ENCODE measurements around the gene CHST3. TPM values are rescaled to one million over a fixed set of nuclear protein-coding genes. Genes with fewer than 3 reads are reported as not detected.

The CHST3 gene
- total RNA-seq, 1 donor from 2014 or later = 18.1 TPM

DNA sequence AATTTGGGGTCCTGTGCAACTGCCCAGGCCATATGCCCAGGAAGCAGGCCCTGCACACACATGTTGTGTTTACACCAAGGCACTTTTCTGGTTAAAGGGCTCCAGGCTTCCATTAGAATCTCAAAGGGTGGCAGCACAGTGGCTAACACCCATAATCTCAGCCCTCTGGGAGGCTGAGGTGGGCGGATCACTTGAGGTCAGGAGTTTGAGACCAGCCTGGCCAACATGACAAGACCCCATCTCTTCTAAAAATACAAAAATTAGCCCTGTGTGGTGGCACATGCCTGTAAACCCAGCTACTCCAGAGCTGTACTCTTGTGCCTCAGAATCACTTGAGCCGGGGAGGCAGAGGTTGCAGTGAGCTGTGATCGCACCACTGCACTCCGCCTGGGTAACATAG is 70.6 kb downstream of the CHST3 start:
- DNase-seq (ENCODE audit: missing footprints) (peak; percentile 11), ATAC-seq (no peak)

DNA sequence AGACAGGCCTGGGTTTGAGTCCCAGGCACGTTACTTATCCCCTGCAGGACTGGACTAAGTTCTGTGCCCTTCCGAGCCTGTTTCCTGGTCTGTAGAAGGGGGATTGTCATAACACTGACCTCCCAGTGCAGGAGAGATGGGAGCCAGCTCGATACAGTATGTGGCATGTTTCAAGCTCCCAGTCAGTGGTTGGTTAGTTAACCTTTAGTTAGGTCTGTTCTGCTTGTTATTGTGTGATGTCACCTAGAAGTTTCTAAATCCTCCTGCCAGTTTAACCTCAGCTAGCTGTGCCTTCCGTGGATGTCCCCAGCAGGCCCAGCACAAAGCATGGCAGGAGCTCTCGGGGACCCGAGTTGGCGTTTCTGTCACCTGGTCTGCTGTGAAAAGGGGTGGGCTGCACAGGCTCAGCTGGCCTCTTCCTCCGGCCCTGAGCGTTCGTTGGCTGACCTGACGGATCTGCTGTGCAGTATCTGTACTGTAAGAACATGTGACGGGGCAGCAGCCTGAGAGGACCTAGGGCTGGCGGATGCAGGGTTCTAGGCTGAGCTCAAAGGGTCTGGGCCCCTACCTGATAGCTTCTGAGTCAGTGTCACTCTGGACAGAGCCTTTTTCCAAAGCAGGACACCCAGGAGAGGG is 71.2 kb downstream of the CHST3 start:
- DNase-seq (ENCODE audit: missing footprints) (peak; percentile 65), ATAC-seq (peak; percentile 14)
- intact Hi-C loops (cut with DNase I) = loop anchor here (2.0 kb wide), 1 partner anchor 19 kb away; no protein-coding TSS in a partner anchor

More for the DNA sequence above, 70.6 kb downstream of the CHST3 start:
- intact Hi-C loops (cut with DNase I) = loop anchor here (2.0 to 5.0 kb wide), 2 partner anchors 18 to 37 kb away; no protein-coding TSS in a partner anchor

DNA sequence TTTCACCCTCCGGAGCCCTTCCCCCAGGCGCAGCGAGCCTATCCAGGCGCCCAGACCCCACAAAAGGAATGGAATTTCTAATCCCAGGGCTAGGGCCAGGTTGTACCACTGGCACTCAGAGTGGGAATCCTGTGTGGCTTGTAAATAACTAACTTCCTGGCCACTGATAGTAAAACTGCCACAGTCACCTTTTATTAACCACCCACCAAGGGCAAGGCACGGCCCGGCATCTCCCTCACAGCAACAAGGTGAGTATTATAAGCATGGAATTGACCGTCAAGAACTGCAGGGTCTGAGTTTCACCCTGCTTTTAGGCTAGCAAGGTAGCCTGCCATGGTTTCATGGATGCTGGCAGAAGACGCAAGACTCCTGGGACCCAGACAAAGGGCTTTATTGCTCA is 73.1 kb downstream of the CHST3 start:
- ATAC-seq = no peak
- DNase-seq (ENCODE audit: missing footprints) = no peak
- intact Hi-C loops (cut with DNase I) = no loop called here

DNA sequence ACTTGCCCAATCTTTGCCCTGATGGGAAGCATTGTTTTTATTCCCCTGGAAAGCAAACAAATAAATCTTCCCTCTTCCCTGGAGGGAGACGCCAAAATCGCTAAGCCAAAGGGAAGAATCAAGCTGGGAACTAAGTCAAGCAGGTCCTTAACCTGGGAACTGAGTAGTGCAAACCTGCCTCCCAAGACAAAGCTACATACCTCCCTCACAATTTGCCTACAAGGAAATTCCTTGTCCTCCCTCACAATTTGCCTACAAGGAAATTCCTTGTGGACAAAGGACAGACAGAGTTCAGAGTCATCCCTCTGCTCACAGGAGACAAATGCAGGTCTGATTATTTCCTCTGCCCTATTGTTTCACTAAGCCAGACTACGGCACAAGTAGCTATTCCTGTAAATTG is 73.6 kb downstream of the CHST3 start:
- ATAC-seq (no peak), DNase-seq (ENCODE audit: missing footprints) (no peak)
- intact Hi-C loops (cut with DNase I) = no loop called here

DNA sequence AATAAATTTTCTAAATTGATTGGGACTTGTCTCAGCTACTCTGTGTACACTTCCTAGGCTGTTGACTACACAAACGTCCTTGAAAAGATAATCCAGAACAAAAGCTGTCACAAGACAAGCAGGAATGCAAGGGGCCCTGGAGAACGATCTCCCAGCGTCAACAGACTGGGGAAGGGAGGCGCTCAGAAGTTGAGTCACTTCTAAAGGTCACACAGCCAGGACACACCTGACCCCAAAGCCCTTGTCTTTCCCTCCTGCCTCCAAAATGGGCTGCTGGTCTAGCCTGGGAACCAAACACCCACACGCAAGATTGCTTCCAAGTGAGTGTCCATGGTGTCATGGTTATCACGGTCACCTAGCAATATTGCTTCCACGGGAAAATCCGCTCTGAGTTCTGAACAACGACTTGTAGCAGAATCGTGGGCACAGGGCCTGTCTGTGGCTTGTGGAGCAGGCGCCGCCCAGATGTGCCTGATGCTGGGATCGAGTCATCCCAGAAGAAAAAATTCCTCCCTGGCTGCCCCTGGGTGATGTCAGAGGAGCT is 74.3 kb downstream of the CHST3 start:
- DNase-seq (ENCODE audit: missing footprints) (peak; percentile 40), ATAC-seq (peak; percentile 18)
- intact Hi-C loops (cut with DNase I) = no loop called here

DNA sequence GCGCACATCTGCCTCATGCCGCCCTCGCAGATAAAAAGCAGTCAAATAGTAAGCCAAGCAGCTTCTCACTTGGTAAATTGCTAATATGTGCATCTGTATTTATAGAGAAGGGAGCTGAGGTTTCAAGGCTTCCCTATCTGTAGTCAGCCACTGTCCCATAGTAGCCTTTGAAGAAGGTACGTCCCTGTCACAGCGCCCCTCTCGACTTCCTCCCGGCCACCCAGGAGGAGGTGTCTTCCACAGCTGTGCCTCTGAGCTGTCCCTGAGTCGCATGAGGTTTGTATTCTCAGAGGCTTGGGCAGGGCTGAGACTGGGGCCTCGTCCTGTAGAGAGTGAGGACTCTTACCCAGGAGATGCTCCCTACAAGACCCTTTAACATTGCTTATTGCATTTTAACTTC is 75.2 kb downstream of the CHST3 start:
- ATAC-seq = no peak
- DNase-seq (ENCODE audit: missing footprints) = peak; percentile 4
- intact Hi-C loops (cut with DNase I) = no loop called here

DNA sequence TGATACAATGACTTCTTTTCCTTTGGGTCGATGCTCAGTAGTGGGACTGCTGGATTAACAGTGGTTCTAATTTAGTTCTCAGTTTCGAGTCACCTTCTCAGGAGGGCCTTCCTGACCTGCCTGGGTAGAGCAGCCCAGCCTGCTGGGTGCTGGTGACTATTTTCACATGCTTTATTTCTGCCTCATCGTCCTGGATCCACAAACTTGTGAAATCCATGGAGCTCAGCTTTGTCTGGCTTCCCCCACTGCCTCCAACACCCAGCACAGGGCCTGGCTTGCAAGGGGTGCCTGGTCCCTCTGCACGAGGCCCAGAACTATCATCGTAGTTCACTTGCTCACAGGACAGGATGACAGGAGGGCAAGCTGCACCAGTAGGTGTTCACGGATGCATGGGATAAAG is 77.3 kb downstream of the CHST3 start:
- no peak for ATAC-seq
- intact Hi-C loops (cut with DNase I) = no loop called here
- DNase-seq (ENCODE audit: missing footprints) = no peak

DNA sequence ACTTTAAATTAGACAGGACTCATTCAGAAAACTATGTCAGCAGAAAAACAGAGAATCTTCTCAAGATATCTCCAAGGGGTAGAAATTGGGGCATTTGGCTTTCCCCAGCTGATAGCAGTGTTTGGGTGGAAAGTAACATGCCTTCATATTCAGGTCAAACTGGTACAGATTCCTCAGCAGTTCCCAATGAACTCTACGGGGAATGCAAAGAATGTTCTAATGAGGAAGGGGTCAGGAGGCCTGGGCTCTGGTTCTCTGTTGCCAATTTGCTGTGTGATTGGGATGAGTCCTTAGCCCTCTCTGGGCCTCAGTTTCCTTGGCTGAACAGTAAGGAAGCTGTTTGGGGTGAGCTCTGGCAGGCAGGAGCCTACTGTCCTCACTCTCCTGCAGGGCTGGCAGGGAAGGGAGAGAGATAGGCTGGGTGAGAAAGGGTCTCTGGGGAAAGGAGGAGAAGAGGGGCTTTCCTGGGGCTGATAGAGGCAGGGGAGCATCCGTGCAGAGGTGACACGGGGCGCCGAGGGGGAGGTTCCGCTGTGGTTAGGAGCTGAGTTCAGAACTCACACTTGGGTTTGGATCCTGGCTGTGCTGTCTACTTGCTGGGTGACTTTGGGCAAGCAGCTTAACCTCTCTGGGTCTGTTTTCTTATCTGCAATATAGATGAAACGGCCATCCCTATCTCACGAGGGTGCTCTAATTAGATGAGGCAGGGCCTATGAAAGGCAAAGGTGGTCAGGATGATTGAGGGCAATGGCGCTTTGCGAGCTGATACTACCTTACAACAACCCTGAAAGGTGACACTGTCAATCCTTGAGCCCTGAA is 79.0 kb downstream of the CHST3 start:
- DNase-seq (ENCODE audit: missing footprints) = peak; percentile 26

DNA sequence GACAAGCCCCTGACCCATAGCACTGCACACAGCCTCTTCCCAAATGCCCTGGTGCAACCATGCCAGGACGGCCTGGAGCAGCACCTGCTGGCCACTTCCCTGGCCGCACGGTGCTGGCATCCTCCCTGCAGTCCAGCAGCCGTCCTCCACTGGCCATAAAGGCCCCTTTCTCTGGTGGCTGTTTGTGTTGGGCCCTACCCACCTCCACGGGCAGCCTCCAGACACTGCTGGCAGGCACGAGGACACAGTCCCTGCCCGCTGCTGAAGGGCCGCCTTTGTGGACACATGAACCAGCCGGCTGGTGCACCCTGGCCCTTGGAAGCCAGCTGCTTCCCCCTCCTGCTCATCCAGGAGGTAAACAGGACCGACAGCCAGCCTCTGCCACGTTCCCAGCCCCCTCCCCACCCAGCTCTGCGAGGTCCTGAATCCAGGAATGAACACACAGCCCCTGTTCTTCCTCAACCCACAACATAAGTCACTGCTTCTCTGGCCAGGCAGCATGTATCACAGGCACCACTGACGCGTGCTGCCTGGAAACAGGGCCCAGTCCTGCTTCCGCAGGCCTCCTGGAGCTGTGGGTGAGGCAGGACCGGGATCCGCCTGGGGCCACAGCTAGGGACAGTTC is 80.3 kb downstream of the CHST3 start:
- no peak for DNase-seq (ENCODE audit: missing footprints)
- ATAC-seq = peak; percentile 85
- intact Hi-C loops (cut with DNase I) = loop anchor here (1.0 kb wide), 1 partner anchor 88 kb away; no protein-coding TSS in a partner anchor

More for the DNA sequence above, 79.0 kb downstream of the CHST3 start:
- intact Hi-C loops (cut with DNase I) = no loop called here
- ATAC-seq = no peak

DNA sequence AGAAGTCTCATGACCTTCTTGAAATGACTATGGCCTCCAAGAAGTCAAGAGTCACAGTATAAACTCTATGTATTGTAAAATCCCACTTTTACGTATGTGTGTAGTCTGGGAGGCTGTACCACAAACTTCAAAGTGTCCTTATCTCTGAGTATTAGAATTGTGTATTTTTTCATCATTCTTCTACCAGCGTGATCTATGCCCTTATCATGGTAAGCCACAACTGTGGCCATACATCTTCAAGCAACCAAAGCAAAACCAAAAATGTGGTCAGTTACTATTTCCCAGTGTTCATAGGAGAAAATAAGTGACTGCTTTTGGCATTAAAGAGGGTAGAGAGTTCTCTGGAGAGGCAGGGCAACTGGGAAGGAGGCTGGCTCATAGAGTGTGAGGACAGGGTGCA is 81.4 kb downstream of the CHST3 start:
- intact Hi-C loops (cut with DNase I) = no loop called here
- ATAC-seq = no peak

DNA sequence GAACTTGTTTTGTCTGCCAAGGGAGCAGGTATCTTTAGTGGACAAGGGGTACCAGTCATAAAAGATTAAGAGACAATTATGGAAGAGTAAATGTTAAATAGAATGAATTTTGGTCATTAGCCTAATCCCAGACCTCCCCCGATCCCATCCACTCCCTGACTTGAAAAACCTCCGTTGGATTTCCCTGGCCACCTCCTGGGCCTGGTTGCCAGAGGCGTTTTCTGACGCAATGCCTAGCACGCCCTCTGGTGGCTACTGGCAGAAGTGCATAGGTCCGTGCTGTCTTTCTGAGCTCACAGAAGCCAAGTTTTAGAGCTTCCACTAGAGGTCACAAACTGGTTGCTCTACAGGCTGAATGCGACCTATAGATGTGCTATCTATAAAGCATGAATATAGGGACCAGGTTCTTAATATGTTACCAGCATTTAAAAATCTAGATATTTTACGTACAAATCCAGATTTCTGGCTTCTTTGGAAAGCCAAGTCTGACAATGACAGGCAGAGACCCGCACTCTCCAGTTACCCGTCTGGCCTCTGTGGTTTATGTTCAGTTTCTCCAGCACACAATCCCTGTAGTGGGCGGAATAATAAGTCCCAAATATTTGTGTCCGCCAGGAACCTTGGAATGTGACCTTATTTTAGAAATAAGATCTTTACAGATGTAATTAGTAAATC is 84.4 kb downstream of the CHST3 start:
- ATAC-seq (peak; percentile 79), DNase-seq (ENCODE audit: missing footprints) (peak; percentile 88)
- intact Hi-C loops (cut with DNase I) = loop anchor here (1.0 kb wide), 2 partner anchors 92 to 152 kb away; no protein-coding TSS in a partner anchor

More for the DNA sequence above, 81.4 kb downstream of the CHST3 start:
- DNase-seq (ENCODE audit: missing footprints) = no peak

DNA sequence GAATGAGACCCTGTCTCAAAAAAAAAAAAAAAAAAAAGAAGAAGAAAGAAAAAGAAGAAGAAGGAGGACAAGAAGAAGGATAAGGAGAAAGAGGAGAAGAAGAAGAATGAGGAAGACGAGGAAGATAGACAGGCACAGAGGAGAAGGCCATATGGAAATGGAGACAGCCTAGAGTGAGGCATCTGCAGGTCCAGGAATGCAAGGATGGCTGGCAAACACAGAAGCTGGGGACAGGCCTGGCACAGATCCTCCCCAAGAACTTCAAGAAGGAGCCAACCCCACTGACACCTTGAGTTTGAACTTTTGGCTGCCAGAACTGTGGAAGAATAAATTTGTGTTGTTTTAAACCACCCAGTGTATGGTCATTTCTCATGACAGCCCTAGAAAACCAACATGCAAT is 85.3 kb downstream of the CHST3 start:
- intact Hi-C loops (cut with DNase I) = no loop called here

DNA sequence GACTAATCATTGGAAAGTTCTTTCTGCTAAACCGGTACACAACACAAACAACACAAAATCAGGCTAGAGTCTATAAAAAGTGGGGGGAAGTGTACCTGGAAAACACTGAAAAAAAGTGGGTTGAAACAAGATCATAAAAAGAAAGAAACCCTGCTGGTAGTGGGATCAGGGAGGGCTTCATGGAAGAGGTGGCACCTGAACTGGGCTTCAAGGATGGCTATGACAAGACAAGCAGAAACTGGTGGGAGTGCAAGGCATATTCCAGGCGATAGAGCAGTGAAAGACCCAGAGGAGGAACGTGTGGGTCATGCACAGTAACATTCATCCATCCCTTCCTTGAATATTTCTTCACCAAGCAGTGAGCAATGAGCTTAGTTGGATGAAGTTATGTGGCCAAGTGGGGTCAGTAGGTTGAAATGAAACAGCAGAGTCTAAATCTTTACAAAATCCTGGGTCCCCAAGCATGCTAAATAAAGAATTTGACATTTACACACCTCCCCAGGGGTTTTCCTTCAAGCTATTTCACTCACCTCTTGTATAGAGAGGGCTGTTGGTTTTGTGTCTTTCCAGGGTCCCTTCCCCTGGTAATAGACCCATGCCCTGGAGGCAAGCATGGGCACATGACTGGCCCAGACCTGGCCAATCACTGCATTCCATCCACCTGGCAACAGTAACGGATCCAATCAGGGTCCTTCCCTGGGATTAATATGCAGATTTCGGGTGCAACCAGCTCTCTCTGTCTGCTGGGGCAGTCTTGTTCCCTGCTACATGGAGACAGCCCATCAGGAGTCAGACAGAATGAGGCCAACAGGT is 86.0 kb downstream of the CHST3 start:
- ATAC-seq = no peak
- intact Hi-C loops (cut with DNase I) = loop anchor here (2.0 to 10.0 kb wide), 3 partner anchors 172 to 665 kb away; no protein-coding TSS in a partner anchor
- no peak for DNase-seq (ENCODE audit: missing footprints)

More for the DNA sequence above, 85.3 kb downstream of the CHST3 start:
- ATAC-seq (no peak), DNase-seq (ENCODE audit: missing footprints) (no peak)

DNA sequence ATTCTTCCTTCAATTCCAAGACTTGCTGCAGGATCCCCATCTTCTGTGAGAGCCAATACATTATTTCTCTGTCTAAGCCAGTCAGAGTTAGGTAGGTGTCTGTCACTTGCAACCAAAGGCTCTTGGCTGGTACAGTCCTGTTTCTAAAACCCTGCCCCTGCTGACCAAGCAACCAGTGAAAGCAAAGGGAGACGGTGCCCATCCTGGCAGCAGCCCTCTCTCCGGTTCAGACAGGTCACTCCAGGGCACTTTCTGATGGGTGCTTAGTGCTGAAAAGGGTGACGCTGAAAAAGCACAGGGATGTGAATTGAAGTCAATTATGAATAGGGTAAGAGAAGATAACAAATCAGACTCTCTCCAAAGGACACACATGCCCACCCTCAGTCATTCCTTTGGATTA is 86.7 kb downstream of the CHST3 start:
- intact Hi-C loops (cut with DNase I) = loop anchor here (2.0 to 10.0 kb wide), 3 partner anchors 171 to 666 kb away; no protein-coding TSS in a partner anchor
- no peak for DNase-seq (ENCODE audit: missing footprints)
- ATAC-seq = no peak

DNA sequence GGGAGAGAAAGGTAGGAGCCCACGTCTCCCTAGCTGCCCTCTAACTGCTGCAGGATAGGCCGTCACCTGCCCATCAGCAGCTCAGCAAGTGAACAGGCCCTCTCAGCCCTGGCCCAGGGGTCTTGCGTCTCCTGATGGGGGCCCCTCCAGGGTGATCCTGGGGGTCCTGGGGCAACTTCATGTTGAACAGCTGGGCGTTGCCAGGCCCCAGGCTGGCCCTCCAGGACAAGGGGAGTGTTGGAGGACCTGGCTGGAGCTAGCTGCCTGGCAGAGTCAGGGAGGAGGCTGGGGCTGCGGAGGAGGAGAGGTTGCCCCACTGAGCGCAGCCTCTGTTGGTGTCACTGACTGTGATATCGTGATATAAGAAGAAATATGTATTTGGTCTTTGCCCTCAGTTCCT is 89.5 kb downstream of the CHST3 start:
- intact Hi-C loops (cut with DNase I) = loop anchor here (5.0 to 10.0 kb wide), 2 partner anchors 169 to 669 kb away; no protein-coding TSS in a partner anchor
- DNase-seq (ENCODE audit: missing footprints) (no peak), ATAC-seq (no peak)

DNA sequence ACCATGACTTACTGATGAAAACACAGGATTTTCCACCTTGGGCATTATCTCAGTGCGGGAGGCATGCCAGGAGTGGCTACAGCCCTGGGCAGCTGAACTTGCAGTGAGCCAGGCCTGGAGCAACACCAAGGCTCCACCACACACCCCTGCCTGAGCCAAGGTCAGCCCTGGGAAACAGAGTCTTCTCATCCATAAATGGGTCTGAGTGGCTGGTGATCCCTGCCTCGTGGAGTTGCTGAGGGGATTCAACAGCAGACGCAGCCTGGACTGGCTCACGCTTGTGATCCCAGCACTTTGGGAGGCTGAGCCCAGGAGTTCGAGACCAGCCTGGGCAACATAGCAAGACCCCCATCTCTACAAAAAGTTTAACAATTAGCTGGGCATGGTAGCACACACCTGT is 91.9 kb downstream of the CHST3 start:
- ATAC-seq (peak; percentile 52), DNase-seq (ENCODE audit: missing footprints) (peak; percentile 49)
- intact Hi-C loops (cut with DNase I) = loop anchor here (10.0 kb wide), 1 partner anchor 671 kb away; no protein-coding TSS in a partner anchor

DNA sequence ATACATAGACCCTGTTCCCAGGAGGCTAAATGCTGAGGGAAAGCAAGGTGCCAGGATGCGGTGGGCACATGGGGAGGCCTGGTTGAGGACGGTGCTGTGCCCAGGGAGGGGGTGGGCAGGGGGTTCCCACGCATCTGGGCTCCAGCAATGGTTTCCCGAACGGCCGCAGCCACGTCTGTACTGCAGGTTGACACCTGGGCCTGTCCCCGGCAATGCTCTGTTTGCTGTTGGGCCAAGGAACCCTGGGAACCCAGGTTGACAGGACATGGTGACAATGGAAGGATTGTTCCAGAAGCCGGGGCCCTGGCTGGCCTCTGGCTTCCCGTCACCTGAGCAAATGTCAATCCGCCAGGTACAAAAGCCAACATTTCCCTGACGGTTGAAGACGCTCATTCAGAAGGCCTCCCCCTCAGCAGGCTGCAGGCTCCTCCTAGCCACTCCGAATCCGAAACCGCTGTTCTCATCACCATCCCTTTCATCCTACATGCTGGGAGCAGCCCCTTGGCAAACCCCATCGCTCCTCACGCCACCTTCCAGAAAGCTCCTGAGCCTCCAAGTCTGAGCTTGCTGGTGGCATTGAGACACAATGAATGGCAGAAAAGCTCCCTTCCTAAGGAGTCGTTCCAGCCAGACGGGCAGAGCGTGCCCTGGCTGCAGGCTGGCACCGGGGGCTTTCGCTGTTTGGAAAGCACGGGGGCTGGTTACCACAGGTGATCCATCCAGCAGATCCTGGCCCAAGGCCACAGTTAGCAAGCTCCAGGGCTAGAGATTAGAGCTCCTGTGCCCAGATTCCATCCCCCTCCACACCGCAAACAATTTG is 92.9 kb downstream of the CHST3 start:
- intact Hi-C loops (cut with DNase I) = loop anchor here (10.0 kb wide), 1 partner anchor 672 kb away; no protein-coding TSS in a partner anchor
- ATAC-seq (no peak), DNase-seq (ENCODE audit: missing footprints) (peak; percentile 50)

Data from Right ventricle myocardium inferior (tissue), 1 donor.